Activated T-cell treated with anti-CD3 and anti-CD28 coated beads for 4 hours (primary cell): ENCODE results near the gene RAET1E.
"Not testable (repeated sequence)": the region's sequence is repeated elsewhere in the genome, so short reads cannot be mapped to it uniquely, and the experiment has no call there.

Experiments
- DNase-seq: peaks from one replicate; pipeline ENCODE4 v3.0.0-alpha.2; 2020

The RAET1E gene

GRCh38 chr6:149897855-149898744 lies at the start of gene RAET1E:
RAET1E (minus strand) TSS chr6:149898113; CDS start chr6:149890901, 7,212 bp downstream.
- DNase-seq: no peak

GRCh38 chr6:149947533-149947932 lies 49.6 kb upstream of the RAET1E start:
- DNase-seq: not testable (repeated sequence)

- DNase-seq: not testable (repeated sequence)
Measured at GRCh38 chr6:149946631-149947030, 48.7 kb upstream of the RAET1E start.

- DNase-seq: not testable (repeated sequence)
Measured at GRCh38 chr6:149945276-149945675, 47.4 kb upstream of the RAET1E start.

- not testable (repeated sequence) for DNase-seq
Measured at GRCh38 chr6:149943321-149943720, 45.4 kb upstream of the RAET1E start.

- no peak for DNase-seq
Measured at GRCh38 chr6:149942461-149942829, 44.5 kb upstream of the RAET1E start.

GRCh38 chr6:149941583-149942460 lies 43.9 kb upstream of the RAET1E start, which contains the start of gene ULBP2:
ULBP2 (plus strand) TSS chr6:149942014; CDS start chr6:149942073, 59 bp downstream.
- DNase-seq: peak; percentile 89

- no peak for DNase-seq
Measured at GRCh38 chr6:149940672-149940982, 42.7 kb upstream of the RAET1E start.

- DNase-seq: no peak
Measured at GRCh38 chr6:149939909-149940671, 42.2 kb upstream of the RAET1E start.

GRCh38 chr6:149939356-149939648 lies 41.4 kb upstream of the RAET1E start:
- no peak for DNase-seq

GRCh38 chr6:149938571-149939355 lies 40.9 kb upstream of the RAET1E start:
- no peak for DNase-seq

GRCh38 chr6:149938013-149938570 lies 40.2 kb upstream of the RAET1E start:
- not testable (repeated sequence) for DNase-seq

- no peak for DNase-seq
Measured at GRCh38 chr6:149936743-149937142, 38.8 kb upstream of the RAET1E start.

- DNase-seq: no peak
Measured at GRCh38 chr6:149935668-149936067, 37.8 kb upstream of the RAET1E start.

- no peak for DNase-seq
Measured at GRCh38 chr6:149935246-149935645, 37.3 kb upstream of the RAET1E start.

GRCh38 chr6:149934249-149935156 lies 36.6 kb upstream of the RAET1E start:
- DNase-seq: peak; percentile 70

GRCh38 chr6:149933461-149933860 lies 35.5 kb upstream of the RAET1E start:
- no peak for DNase-seq

- DNase-seq: no peak
Measured at GRCh38 chr6:149933036-149933435, 35.1 kb upstream of the RAET1E start.

GRCh38 chr6:149931501-149931900 lies 33.6 kb upstream of the RAET1E start:
- no peak for DNase-seq

GRCh38 chr6:149929422-149929821 lies 31.5 kb upstream of the RAET1E start:
- no peak for DNase-seq

GRCh38 chr6:149927025-149927424 lies 29.1 kb upstream of the RAET1E start:
- DNase-seq: not testable (repeated sequence)
